HFFc6 (cell line): ENCODE measurements around the gene PTPRF. TPM values are rescaled to one million over a fixed set of nuclear protein-coding genes. Genes with fewer than 3 reads are reported as not detected.
"Not testable (repeated sequence)": the region's sequence is repeated elsewhere in the genome, so short reads cannot be mapped to it uniquely, and the experiment has no call there.

Experiments
- DNase-seq: peaks from one replicate; pipeline ENCODE4 v3.0.0-alpha.2; 2018
- H3K27ac Mint-ChIP-seq: 2 replicates; pipeline ENCODE4 v1.8.0; 2020; ENCODE audit warnings: mild to moderate bottlenecking, mixed read lengths
- H3K27me3 Mint-ChIP-seq: 2 replicates; pipeline ENCODE4 v1.8.0; 2021; ENCODE audit warnings: mild to moderate bottlenecking, moderate library complexity, mixed read lengths; ENCODE audit not compliant: insufficient read depth
- H3K36me3 Mint-ChIP-seq: 2 replicates; pipeline ENCODE4 v1.8.0; 2021; ENCODE audit warnings: low read depth, mixed read lengths
- H3K4me1 Mint-ChIP-seq: 2 replicates; pipeline ENCODE4 v1.8.0; 2020; ENCODE audit warnings: low read depth, mixed read lengths
- H3K4me3 Mint-ChIP-seq: 2 replicates; pipeline ENCODE4 v1.8.0; 2020; ENCODE audit warnings: mild to moderate bottlenecking, moderate library complexity, mixed read lengths
- H3K9me3 Mint-ChIP-seq: 2 replicates; pipeline ENCODE4 v1.8.0; 2020; ENCODE audit warnings: mild to moderate bottlenecking, mixed read lengths
- CTCF ChIP-seq: fragments of 200-600 bp; sonication (generic); IDR thresholded peaks from 2 replicates; pipeline ENCODE4 v1.5.0; 2021; ENCODE audit warnings: antibody characterized with exemption, mild to moderate bottlenecking
- total RNA-seq, 6 experiments: library from RNA; stranded (reverse); fragmentation: NEBNext Ultra II Directional; extraction: Animal tissue kit (Norgen Biotek cat#: 25700); gene quantifications; 2 replicates in 1 of 6; 3 replicates in 5 of 6; pipeline ENCODE4 v1.2.3, GENCODE V29; 2021

The PTPRF gene
- total RNA-seq, 6 experiments from 2014 or later: 94.3 to 119 (median 109) TPM

DNA sequence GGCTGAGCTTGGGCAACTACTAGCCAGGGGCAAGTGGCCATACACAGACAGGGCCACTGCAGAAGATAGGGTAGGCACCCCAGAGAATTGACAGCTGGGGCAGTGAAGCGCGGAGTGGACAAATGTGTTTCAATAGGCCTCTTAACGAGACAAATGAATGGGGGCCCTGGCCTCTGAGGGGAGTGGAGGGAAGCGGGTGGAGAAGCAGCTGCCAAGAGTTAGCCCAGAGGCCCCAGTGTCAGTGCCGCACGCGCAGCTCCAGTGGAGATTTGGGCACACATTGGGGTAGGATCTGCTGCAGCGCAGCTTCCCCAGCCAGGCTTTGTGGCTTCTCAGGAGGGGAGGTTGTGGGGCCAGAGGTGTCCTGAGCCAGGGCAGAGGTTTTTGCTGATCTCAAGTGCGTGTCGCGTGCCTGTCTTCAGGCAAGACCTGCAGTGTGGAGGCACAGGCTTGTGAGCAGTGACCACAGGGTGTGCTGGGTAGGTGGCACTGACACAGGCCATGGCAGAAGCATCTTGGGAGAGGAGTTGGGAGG, 16.9 kb downstream of the PTPRF start:
- DNase-seq: no peak
- H3K9me3 Mint-ChIP-seq: no peaks in the 10 kb centered on the region
- no peaks in the 10 kb centered on the region for H3K27me3 Mint-ChIP-seq
- H3K36me3 Mint-ChIP-seq: no peaks in the 10 kb centered on the region
- H3K4me1 Mint-ChIP-seq: peaks cover 3% of the 10 kb centered on the region
- no peak overlapping the region for H3K27ac Mint-ChIP-seq
- H3K4me3 Mint-ChIP-seq: no peak overlapping the region
- TF ChIP-seq CTCF: no peak

GRCh38 chr1:43548285-43549271, 17.9 kb downstream of the PTPRF start:
- no peaks in the 10 kb centered on the region for H3K27me3 Mint-ChIP-seq
- no peak overlapping the region for H3K4me3 Mint-ChIP-seq
- H3K9me3 Mint-ChIP-seq: no peaks in the 10 kb centered on the region
- no peak overlapping the region for H3K27ac Mint-ChIP-seq
- no peak for TF ChIP-seq CTCF
- peaks cover 8% of the 10 kb centered on the region for H3K4me1 Mint-ChIP-seq
- no peak for DNase-seq
- H3K36me3 Mint-ChIP-seq: no peaks in the 10 kb centered on the region

DNA sequence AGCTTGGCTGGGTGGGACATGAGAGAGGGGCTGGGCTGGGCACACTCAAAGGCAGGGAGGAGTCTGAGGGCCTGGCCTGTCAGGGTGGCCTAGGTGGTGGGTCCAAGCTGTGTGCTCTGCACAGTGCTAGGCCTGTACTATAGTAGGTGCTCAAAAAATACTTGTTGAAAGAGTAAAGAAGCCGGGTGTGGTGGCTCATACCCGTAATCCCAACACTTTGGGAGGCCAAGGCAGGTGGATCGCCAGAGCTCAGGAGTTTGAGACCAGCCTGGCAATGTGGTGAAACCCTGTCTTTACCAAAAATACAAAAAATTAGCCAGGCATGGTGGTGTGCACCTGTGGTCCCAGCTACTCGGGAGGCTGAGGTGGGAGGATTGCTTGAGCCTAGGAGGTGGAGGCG, 18.7 kb downstream of the PTPRF start:
- not testable (repeated sequence) for DNase-seq, H3K36me3 Mint-ChIP-seq, H3K4me3 Mint-ChIP-seq, H3K27ac Mint-ChIP-seq, H3K27me3 Mint-ChIP-seq, H3K9me3 Mint-ChIP-seq
- H3K4me1 Mint-ChIP-seq: peaks cover 12% of the 10 kb centered on the region

- H3K27ac Mint-ChIP-seq: no peak overlapping the region
- H3K4me3 Mint-ChIP-seq: no peak overlapping the region
- H3K9me3 Mint-ChIP-seq: no peaks in the 10 kb centered on the region
- peaks cover 3% of the 10 kb centered on the region for H3K27me3 Mint-ChIP-seq
- 0 out of 2 replicates have a peak, but pooled peaks cover 7% of the 10 kb centered on the region for H3K36me3 Mint-ChIP-seq
- no peak for DNase-seq
- TF ChIP-seq CTCF: no peak
- peaks cover 14% of the 10 kb centered on the region for H3K4me1 Mint-ChIP-seq
Measured at GRCh38 chr1:43549921-43550597, 19.4 kb downstream of the PTPRF start.

GRCh38 chr1:43550598-43551246, 20.0 kb downstream of the PTPRF start:
- no peak overlapping the region for H3K27ac Mint-ChIP-seq
- peaks cover 3% of the 10 kb centered on the region for H3K27me3 Mint-ChIP-seq
- H3K4me3 Mint-ChIP-seq: no peak overlapping the region
- no peak for TF ChIP-seq CTCF
- H3K4me1 Mint-ChIP-seq: peaks cover 14% of the 10 kb centered on the region
- no peaks in the 10 kb centered on the region for H3K9me3 Mint-ChIP-seq
- no peak for DNase-seq
- 0 out of 2 replicates have a peak, but pooled peaks cover 7% of the 10 kb centered on the region for H3K36me3 Mint-ChIP-seq
